Omental fat pad (tissue), 4 donors: ENCODE results near the gene TSACC. TPM values are rescaled to one million over a fixed set of nuclear protein-coding genes. Genes with fewer than 3 reads are reported as not detected.
"Not testable (repeated sequence)": the region's sequence is repeated elsewhere in the genome, so short reads cannot be mapped to it uniquely, and the experiment has no call there.

Experiments used
- ATAC-seq: fragments of 150-250 bp; one replicate; pipeline ENCODE4 v1.9.1; 2016; ENCODE audit warnings: mild to moderate bottlenecking, moderate library complexity; ENCODE audit not compliant: low FRiP score
- DNase-seq: peaks from one replicate; pipeline ENCODE4 v3.0.0-alpha.2; 2019; ENCODE audit warnings: low spot score
- total RNA-seq, 4 donors: library from RNA; depleted of rRNA; stranded (reverse); fragments of >200 nt; gene quantifications; one replicate each; pipeline ENCODE4 v1.1.0, GENCODE V29; 2016
- TF ChIP-seq, protein P1 (sequence below), 3 donors: fragments of 450-650 bp; IDR thresholded peaks; one replicate each; pipeline ENCODE4 v1.5.1; 2016 to 2017; ENCODE audit warnings: antibody characterized with exemption in 3 of 3, mild to moderate bottlenecking in 3 of 3, moderate library complexity in 2 of 3

TSACC gene
- total RNA-seq, 4 donors from 2014 or later = not detected

DNA sequence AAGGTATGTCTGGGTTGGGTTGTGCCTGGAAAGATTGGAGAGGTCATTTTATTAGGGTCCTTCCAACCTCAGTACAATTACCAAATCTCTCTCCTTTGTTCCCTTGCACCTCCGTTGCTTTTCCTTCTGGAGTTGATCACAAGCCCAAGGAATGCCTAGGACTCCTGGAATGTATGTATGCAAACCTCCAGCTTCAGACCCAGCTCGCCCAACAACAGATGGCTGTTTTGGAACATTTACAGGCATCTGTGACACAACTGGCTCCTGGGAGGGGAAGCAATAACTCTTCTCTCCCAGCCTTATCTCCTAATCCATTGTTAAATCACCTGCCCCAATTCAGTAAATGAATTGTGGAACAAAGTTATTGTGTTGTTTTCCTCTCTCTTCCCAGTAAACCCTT, 8.3 kb downstream of the TSACC start:
- no peak for DNase-seq
- ATAC-seq = no peak
- TF ChIP-seq, protein P1, sequence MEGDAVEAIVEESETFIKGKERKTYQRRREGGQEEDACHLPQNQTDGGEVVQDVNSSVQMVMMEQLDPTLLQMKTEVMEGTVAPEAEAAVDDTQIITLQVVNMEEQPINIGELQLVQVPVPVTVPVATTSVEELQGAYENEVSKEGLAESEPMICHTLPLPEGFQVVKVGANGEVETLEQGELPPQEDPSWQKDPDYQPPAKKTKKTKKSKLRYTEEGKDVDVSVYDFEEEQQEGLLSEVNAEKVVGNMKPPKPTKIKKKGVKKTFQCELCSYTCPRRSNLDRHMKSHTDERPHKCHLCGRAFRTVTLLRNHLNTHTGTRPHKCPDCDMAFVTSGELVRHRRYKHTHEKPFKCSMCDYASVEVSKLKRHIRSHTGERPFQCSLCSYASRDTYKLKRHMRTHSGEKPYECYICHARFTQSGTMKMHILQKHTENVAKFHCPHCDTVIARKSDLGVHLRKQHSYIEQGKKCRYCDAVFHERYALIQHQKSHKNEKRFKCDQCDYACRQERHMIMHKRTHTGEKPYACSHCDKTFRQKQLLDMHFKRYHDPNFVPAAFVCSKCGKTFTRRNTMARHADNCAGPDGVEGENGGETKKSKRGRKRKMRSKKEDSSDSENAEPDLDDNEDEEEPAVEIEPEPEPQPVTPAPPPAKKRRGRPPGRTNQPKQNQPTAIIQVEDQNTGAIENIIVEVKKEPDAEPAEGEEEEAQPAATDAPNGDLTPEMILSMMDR (IDR thresholded peaks at IDR 0.05) = no peak

DNA sequence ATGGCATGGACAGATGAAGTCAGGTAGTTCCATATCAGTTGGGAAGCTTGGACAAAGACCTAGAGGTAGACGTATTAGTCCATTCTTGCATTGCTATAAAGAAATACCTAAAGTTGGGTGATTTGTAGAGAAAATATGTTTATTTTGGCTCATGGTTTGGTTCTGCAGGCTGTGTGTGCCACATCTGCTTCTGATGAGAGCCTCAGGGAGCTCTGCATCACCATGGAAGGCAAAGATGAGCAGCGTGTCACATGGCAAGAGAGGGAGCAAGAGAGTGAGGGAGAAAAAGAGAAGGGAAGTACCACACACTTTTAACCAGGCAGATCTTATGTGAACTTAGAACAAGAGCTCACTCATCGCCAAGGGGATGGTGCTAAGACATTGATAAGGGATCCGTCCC, 9.0 kb downstream of the TSACC start:
- DNase-seq = no peak
- TF ChIP-seq, protein P1 (IDR thresholded peaks at IDR 0.05) = no peak
- no peak for ATAC-seq

DNA sequence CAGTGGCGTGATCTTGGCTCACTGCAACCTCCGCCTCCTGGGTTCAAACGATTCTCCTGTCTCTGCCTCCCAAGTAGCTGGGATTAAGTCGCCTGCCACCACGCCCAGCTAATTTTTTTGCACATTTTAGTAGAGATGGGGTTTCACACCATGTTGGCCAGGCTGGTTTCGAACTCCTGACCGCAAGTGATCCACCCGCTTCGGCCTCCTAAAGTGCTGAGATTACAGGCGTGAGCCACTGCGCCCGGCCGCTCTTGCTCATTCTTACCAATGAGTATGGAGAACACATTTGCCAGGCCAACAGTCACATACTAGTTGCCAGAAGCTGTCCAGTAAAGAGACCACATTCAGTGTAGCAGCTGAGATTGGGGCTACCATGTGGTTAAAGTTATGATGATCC, 14.2 kb downstream of the TSACC start:
- DNase-seq, ATAC-seq: not testable (repeated sequence)

DNA sequence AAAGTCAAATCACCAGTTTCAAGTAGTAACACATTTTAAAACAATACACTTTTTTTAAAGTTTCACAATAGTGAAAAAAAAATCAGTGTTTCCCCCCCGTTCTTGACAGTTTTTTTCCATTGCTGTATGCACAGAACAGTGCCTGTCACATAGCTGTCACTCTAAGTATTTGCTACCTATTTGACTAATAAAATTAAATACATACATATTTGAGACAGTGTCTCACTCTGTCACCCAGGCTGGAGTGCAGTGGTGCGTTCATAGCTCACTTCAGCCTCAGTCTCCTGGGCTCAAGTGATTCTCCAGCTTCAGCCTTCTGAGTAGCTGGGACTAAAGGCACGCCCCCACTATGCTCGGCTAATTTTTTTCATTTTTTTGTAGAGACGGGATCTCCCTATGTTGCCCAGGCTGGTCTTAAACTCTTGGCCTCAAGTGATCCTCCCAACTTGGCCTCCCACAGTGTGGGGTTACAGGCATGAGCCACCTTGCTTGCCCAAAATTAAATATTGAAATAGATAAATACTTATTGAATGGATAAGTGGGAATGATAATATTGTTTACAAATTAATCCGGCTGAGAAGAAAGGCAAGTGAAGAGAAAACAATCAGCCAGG, 18.0 kb downstream of the TSACC start:
- ATAC-seq (no peak), DNase-seq (no peak)
- TF ChIP-seq, protein P1 (IDR thresholded peaks at IDR 0.05) = no peak

DNA sequence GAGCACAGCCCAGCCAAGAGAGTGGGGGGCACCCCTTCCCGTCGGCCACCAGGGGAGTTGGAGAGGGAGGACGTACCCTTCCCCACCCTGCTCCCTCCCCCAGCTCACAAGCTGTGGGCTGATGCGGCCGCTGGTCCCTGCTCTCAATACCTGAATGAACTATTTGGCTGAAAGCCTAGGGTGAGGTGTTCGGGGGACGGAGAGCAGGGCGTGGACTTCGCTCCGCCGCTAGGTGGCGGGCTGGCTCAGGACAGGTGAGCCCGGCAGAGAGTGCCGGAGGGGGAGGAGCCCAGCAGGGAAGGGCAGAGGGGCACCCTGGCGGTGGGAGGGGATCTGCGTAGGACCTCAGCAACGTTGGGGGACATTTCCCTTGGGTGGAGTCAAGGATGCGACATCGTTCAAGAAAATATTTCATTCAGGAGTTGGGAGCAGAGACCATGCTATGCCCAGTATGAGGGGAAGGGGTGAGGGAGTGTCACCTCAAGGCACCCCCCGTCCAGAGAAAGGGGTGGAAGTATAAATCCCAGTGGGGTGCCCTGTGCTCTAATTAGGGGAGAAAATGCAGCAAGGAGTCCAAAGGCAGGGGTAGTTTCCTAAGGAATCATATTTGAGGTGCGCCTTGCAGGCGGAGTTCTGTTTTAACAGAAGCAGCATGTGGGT, 18.7 kb downstream of the TSACC start:
- TF ChIP-seq, protein P1 (IDR thresholded peaks at IDR 0.05) = no peak
- DNase-seq = no peak
- no peak for ATAC-seq

DNA sequence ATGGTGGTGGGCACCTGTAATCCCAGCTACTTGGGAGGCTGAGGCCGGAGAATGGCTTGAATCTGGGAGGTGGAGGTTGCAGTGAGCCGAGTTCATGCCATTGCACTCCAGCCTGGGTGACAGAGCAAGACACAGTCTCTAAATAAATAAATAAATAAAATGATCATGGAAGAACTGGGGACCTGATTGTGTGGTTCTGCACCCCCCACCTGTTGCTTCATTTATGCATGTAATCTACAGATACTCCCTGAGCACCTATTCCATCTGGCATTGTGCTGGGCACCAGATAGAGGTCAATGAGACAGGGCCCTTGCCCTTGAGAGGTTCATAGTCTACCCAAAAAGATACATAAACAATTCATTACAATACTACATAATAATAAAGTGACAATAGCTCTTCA, 19.7 kb downstream of the TSACC start:
- ATAC-seq = no peak
- DNase-seq = no peak
- TF ChIP-seq, protein P1 (IDR thresholded peaks at IDR 0.05) = no peak

DNA sequence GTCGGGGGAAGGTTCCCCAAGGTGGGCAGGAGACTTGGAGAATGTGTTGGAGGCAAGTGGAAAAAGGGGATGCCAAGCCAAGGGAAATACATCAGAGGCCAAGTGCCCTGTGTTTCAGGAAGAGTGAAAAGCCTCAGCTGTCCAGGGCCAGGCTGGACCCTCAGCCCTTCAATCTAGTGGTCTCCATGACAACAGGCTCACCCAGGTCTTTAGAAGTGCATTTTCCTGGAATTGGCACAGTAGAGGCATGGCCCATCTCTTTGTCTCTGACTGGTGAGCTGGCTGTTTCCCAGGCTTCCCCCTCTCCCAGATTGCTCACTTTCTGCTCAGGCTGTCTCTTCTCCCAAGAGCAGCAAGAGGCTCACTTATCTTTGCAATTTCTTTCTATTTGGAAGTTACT, 20.3 kb downstream of the TSACC start:
- ATAC-seq (no peak), DNase-seq (no peak)
- TF ChIP-seq, protein P1 (IDR thresholded peaks at IDR 0.05) = no peak
